ENCODE data around the gene FHOD3.
A peak's percentile ranks its signal among the peaks of the same experiment; 100 is the strongest.

Gene FHOD3

GRCh38 chr18:36322734-36323133, 25.2 kb downstream of the FHOD3 start:
- DNase-seq (ENCODE audit: low spot score) = no peak

GRCh38 chr18:36323421-36323820, 25.9 kb downstream of the FHOD3 start:
- no peak for DNase-seq (ENCODE audit: low spot score)

- no peak for DNase-seq (ENCODE audit: low spot score)
Observed at GRCh38 chr18:36325846-36326245, 28.3 kb downstream of the FHOD3 start.

GRCh38 chr18:36326771-36327170, 29.3 kb downstream of the FHOD3 start:
- DNase-seq (ENCODE audit: low spot score) = no peak

- no peak for DNase-seq (ENCODE audit: low spot score)
Observed at GRCh38 chr18:36327352-36328316, 30.1 kb downstream of the FHOD3 start.

GRCh38 chr18:36328385-36328858, 30.9 kb downstream of the FHOD3 start:
- no peak for DNase-seq (ENCODE audit: low spot score)

GRCh38 chr18:36328916-36329315, 31.4 kb downstream of the FHOD3 start:
- no peak for DNase-seq (ENCODE audit: low spot score)

- DNase-seq (ENCODE audit: low spot score) = no peak
Observed at GRCh38 chr18:36329684-36330434, 32.3 kb downstream of the FHOD3 start.

- no peak for DNase-seq (ENCODE audit: low spot score)
Observed at GRCh38 chr18:36330435-36331052, 33.0 kb downstream of the FHOD3 start.

GRCh38 chr18:36331521-36331971, 34.0 kb downstream of the FHOD3 start:
- DNase-seq (ENCODE audit: low spot score) = no peak

GRCh38 chr18:36333414-36333813, 35.9 kb downstream of the FHOD3 start:
- DNase-seq (ENCODE audit: low spot score) = no peak

GRCh38 chr18:36334798-36335197, 37.3 kb downstream of the FHOD3 start:
- no peak for DNase-seq (ENCODE audit: low spot score)

- DNase-seq (ENCODE audit: low spot score) = no peak
Observed at GRCh38 chr18:36335476-36336279, 38.2 kb downstream of the FHOD3 start.

- peak; percentile 22 for DNase-seq (ENCODE audit: low spot score)
Observed at GRCh38 chr18:36337679-36338402, 40.3 kb downstream of the FHOD3 start.

GRCh38 chr18:36338403-36338933, 41.0 kb downstream of the FHOD3 start:
- no peak for DNase-seq (ENCODE audit: low spot score)

GRCh38 chr18:36340246-36340645, 42.7 kb downstream of the FHOD3 start:
- DNase-seq (ENCODE audit: low spot score) = no peak

GRCh38 chr18:36341944-36342343, 44.4 kb downstream of the FHOD3 start:
- DNase-seq (ENCODE audit: low spot score) = no peak

GRCh38 chr18:36348331-36348730, 50.8 kb downstream of the FHOD3 start:
- no peak for DNase-seq (ENCODE audit: low spot score)

- no peak for DNase-seq (ENCODE audit: low spot score)
Observed at GRCh38 chr18:36348971-36349417, 51.5 kb downstream of the FHOD3 start.

GRCh38 chr18:36349552-36349951, 52.0 kb downstream of the FHOD3 start:
- DNase-seq (ENCODE audit: low spot score) = no peak
